Sigmoid colon (tissue), 7 donors: ENCODE measurements around the gene MYPOP. TPM values are rescaled to one million over a fixed set of nuclear protein-coding genes. Genes with fewer than 3 reads are reported as not detected.

Experiments
- DNase-seq: peaks from one replicate; pipeline ENCODE4 v3.0.0-alpha.2; 2019
- H3K27ac ChIP-seq, 4 donors: fragments of 200-600 bp; sonication (generic); one replicate each; pipeline ENCODE4 v1.5.1; 2016 to 2019; ENCODE audit warnings: mild to moderate bottlenecking in 1 of 4
- H3K27me3 ChIP-seq, 3 donors: fragments of 200-600 bp; sonication (generic); one replicate each; pipeline ENCODE4 v1.5.1; 2019; ENCODE audit warnings: mild to moderate bottlenecking in 1 of 3
- H3K36me3 ChIP-seq, 4 donors: fragments of 200-600 bp; sonication (generic); one replicate each; pipeline ENCODE4 v1.5.1; 2016 to 2019
- H3K4me1 ChIP-seq, 4 donors: fragments of 200-600 bp; sonication (generic); one replicate each; pipeline ENCODE4 v1.5.1; 2017 to 2019
- H3K4me3 ChIP-seq, 4 donors: fragments of 200-600 bp; sonication (generic); one replicate each; pipeline ENCODE4 v1.5.1; 2017 to 2019; ENCODE audit warnings: mild to moderate bottlenecking in 2 of 4, moderate library complexity in 1 of 4
- H3K9me3 ChIP-seq, 4 donors: fragments of 200-600 bp in 3 of 4; sonication (generic) in 3 of 4; one replicate each; pipeline versions ENCODE4 v1.5.1 to v1.6.1; 2013 to 2019
- EP300 ChIP-seq, 4 donors: sonication (generic); formaldehyde crosslinking; IDR thresholded peaks; one replicate each; pipeline ENCODE4 v1.6.1; 2017; ENCODE audit warnings: antibody characterized with exemption in 4 of 4
- POLR2A ChIP-seq, 2 donors: fragments of 450-650 bp; IDR thresholded peaks; one replicate each; pipeline ENCODE4 v1.6.1; 2016; ENCODE audit warnings: antibody characterized with exemption in 2 of 2, mild to moderate bottlenecking in 2 of 2, moderate library complexity in 2 of 2
- POLR2AphosphoS5 ChIP-seq, 4 donors: sonication (generic); formaldehyde crosslinking; IDR thresholded peaks; one replicate each; pipeline ENCODE4 v1.6.1; 2017; ENCODE audit warnings: antibody characterized with exemption in 4 of 4
- WGBS, 2 donors: extraction: QIAGEN DNeasy Blood & Tissue Kit; methylation state at CpG; one replicate each; pipeline ENCODE4 v1.1.7; 2013; 5-methylcytosine and 5-hydroxymethylcytosine counted together
- intact Hi-C: fragments of 100-400 bp; cut with DNase I; formaldehyde crosslinking; loops from one replicate; pipeline ENCODE4 v1.15.1; 2023
- polyA plus RNA-seq, 3 donors: library from polyadenylated mRNA; stranded (reverse); fragments of 200-250 nt; gene quantifications; one replicate each; pipeline ENCODE4 v1.2.3, GENCODE V29; 2013
- total RNA-seq, 4 donors: library from RNA; depleted of rRNA; stranded (reverse); fragments of >200 nt; gene quantifications; one replicate each; pipeline ENCODE4 v1.1.0, GENCODE V29; 2016
- TF ChIP-seq, protein P1 (sequence below), 4 experiments: fragments of 450-650 bp in 3 of 4; fragments of 200-600 bp in 1 of 4; IDR thresholded peaks; one replicate each; pipeline ENCODE4 v1.5.1; 2016 to 2019; ENCODE audit warnings: antibody characterized with exemption in 4 of 4, mild to moderate bottlenecking in 3 of 4, moderate library complexity in 2 of 4
- donor health status: healthy with polysubstance abuse.
- donor health status: Bipolar disorder and iron deficiency.
- donor health status: healthy.

Gene MYPOP
- total and polyA plus RNA-seq, 7 donors: 1.8 to 8.3 (median 6.1) TPM

DNA sequence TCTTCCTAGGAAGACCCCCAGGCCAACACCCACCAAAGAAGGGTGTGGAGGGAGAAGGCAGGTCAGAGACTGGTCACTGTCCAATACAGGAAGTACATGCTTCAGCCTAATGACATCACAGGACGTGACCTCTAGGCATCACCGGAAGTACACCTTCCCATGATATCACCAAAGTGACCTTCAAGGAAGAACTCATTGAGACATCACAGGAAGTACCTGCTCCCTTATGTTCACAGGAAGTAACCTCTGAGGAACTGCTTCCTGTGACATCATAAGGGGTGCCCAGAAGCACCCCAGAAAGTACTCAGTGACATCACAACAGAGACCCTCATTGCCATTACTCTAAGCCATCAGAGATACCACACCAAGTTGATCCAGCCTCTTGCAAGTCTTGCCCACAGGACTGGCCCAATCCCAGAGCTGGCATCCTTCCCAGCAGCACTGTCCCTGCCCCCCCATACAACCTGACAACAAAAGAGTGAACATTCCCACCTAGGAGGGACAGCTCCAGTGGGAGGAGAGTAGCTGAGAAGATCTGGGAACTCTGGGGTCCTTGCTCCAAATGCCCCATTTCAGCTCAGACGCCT, 36.4 kb upstream of the MYPOP start:
- DNase-seq: no peak
- Histone ChIP-seq H3K27me3 (peaks cover 10 to 79% (median 45%) of the 10 kb centered on the region in 3 donors), H3K4me1 (peaks cover 0 to 6% (median 0%) of the 10 kb centered on the region in 4 donors), H3K9me3 (no peaks in the 10 kb centered on the region), H3K36me3 (no peaks in the 10 kb centered on the region), H3K27ac (no peak overlapping the region), H3K4me3 (no peak overlapping the region)
- 78 to 80% methylated on average over 3 of the region's 3 CpGs for WGBS, 2 donors
- TF ChIP-seq, protein P1, sequence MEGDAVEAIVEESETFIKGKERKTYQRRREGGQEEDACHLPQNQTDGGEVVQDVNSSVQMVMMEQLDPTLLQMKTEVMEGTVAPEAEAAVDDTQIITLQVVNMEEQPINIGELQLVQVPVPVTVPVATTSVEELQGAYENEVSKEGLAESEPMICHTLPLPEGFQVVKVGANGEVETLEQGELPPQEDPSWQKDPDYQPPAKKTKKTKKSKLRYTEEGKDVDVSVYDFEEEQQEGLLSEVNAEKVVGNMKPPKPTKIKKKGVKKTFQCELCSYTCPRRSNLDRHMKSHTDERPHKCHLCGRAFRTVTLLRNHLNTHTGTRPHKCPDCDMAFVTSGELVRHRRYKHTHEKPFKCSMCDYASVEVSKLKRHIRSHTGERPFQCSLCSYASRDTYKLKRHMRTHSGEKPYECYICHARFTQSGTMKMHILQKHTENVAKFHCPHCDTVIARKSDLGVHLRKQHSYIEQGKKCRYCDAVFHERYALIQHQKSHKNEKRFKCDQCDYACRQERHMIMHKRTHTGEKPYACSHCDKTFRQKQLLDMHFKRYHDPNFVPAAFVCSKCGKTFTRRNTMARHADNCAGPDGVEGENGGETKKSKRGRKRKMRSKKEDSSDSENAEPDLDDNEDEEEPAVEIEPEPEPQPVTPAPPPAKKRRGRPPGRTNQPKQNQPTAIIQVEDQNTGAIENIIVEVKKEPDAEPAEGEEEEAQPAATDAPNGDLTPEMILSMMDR (IDR thresholded peaks at IDR 0.05): no peak
- TF ChIP-seq POLR2A (IDR thresholded peaks at IDR 0.05) (no peak), EP300 (IDR thresholded peaks at IDR 0.05) (no peak), POLR2AphosphoS5 (IDR thresholded peaks at IDR 0.05) (no peak)
- intact Hi-C loops: no loop called here

GRCh38 chr19:45935267-45935666, 32.9 kb upstream of the MYPOP start:
- Histone ChIP-seq H3K36me3 (no peaks in the 10 kb centered on the region), H3K27me3 (peaks cover 4 to 79% (median 39%) of the 10 kb centered on the region in 3 donors), H3K9me3 (no peaks in the 10 kb centered on the region), H3K27ac (no peak overlapping the region), H3K4me1 (peaks cover 0 to 5% (median 0%) of the 10 kb centered on the region in 4 donors), H3K4me3 (no peak overlapping the region)
- intact Hi-C loops: no loop called here
- DNase-seq: no peak
- no peak for TF ChIP-seq POLR2A (IDR thresholded peaks at IDR 0.05)
- TF ChIP-seq, protein P1 (IDR thresholded peaks at IDR 0.05): no peak
- TF ChIP-seq POLR2AphosphoS5 (IDR thresholded peaks at IDR 0.05): no peak
- TF ChIP-seq EP300 (IDR thresholded peaks at IDR 0.05): no peak
- 63 to 73% methylated on average over 19 of the region's 19 CpGs for WGBS, 2 donors

DNA sequence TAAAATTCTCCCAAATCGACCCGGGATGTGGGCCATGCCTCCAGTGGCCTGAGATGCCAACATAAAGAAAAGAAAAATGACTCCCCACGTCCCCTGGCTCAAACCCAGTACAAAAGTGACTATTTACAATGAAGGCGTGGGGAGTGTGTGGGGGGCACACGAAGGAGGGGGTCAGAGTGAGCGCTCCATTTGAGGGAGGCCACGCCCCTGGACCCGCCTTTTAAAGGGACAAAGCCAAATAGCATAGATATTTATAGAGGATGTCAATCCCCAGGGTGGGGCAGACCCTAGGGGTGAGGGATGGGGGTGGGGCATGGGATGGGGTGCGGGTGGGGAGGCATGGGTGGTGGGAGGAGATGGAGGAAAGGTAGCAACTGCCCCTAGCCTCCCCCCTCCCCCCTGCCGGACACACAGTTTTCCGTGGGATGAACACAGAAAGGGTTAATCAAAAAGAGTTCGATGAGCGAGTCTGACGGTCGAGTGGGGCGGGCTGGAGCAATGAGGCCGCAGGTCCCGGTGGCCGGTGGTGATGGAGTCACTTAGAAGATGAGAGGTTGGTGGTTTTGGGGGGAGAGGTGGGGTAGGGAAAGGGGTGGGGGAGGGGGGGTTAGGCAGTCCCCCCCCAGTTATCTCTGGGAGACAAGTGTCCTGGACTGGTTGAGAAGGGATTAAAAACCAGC, 32.3 kb upstream of the MYPOP start:
- DNase-seq: no peak
- peaks cover 2 to 76% (median 38%) of the 10 kb centered on the region in 3 donors for H3K27me3 ChIP-seq
- TF ChIP-seq EP300 (IDR thresholded peaks at IDR 0.05): no peak
- TF ChIP-seq POLR2AphosphoS5 (IDR thresholded peaks at IDR 0.05): no peak
- TF ChIP-seq POLR2A (IDR thresholded peaks at IDR 0.05): no peak
- TF ChIP-seq, protein P1 (IDR thresholded peaks at IDR 0.05): no peak
- WGBS, 2 donors: 19 to 39% methylated on average over 19 of the region's 19 CpGs
- no peaks in the 10 kb centered on the region for H3K9me3 ChIP-seq
- no peaks in the 10 kb centered on the region for H3K36me3 ChIP-seq
- no peaks in the 10 kb centered on the region for H3K4me1 ChIP-seq
- H3K27ac ChIP-seq: no peak overlapping the region
- no peak overlapping the region for H3K4me3 ChIP-seq
- intact Hi-C loops: no loop called here

- intact Hi-C loops: no loop called here
- H3K4me1 ChIP-seq: no peaks in the 10 kb centered on the region
- H3K9me3 ChIP-seq: no peaks in the 10 kb centered on the region
- H3K4me3 ChIP-seq: no peak overlapping the region
- H3K27ac ChIP-seq: no peak overlapping the region
- TF ChIP-seq, protein P1 (IDR thresholded peaks at IDR 0.05): no peak
- TF ChIP-seq POLR2AphosphoS5 (IDR thresholded peaks at IDR 0.05) (no peak), POLR2A (IDR thresholded peaks at IDR 0.05) (no peak), EP300 (IDR thresholded peaks at IDR 0.05) (no peak)
- 61 to 65% methylated on average over 9 of the region's 9 CpGs for WGBS, 2 donors
- no peak for DNase-seq
- H3K27me3 ChIP-seq: peaks cover 0 to 67% (median 34%) of the 10 kb centered on the region in 3 donors
- H3K36me3 ChIP-seq: no peaks in the 10 kb centered on the region
Measured at GRCh38 chr19:45933759-45934158, 31.3 kb upstream of the MYPOP start.
